H1 (cell line): ENCODE results near the gene PIAS4. TPM values are rescaled to one million over a fixed set of nuclear protein-coding genes. Genes with fewer than 3 reads are reported as not detected.

Experiments
- RAD21 ChIP-seq, 2 experiments: IDR thresholded peaks in 1 of 2; conservative IDR thresholded peaks in 1 of 2; 2 replicates each; pipeline ENCODE4 v1.6.1; 2011; ENCODE audit warnings: low read depth in 2 of 2, low read length in 2 of 2, improper control_type of control experiment in 1 of 2, inconsistent platforms in 1 of 2, mild to moderate bottlenecking in 1 of 2, moderate library complexity in 1 of 2
- SRF ChIP-seq: IDR thresholded peaks from 2 replicates; pipeline ENCODE4 v1.6.1; 2011; ENCODE audit warnings: mild to moderate bottlenecking, low read depth, low read length, moderate library complexity
- polyA plus RNA-seq, 7 experiments: library from polyadenylated mRNA; depleted of rRNA in 3 of 7; stranded (reverse) in 5 of 7; unstranded in 2 of 7; fragments of >200 nt in 5 of 7; fragments of 200-250 nt in 2 of 7; gene quantifications; 1 replicate in 5 of 7; 2 replicates in 1 of 7; 4 replicates in 1 of 7; pipeline versions ENCODE4 v1.2.1 to v1.2.3, GENCODE V29; 2011 to 2013; ENCODE audit warnings: missing spikeins in 2 of 7, mixed read lengths in 2 of 7
- total RNA-seq: library from RNA; stranded (reverse); fragmentation: NEBNext Ultra II Directional; extraction: Animal tissue kit (Norgen Biotek cat#: 25700); gene quantifications from 2 replicates; pipeline ENCODE4 v1.2.1, GENCODE V29; 2021
- TF ChIP-seq, protein P1 (sequence below): IDR thresholded peaks from 2 replicates; pipeline ENCODE4 v1.6.1; 2012; ENCODE audit warnings: inconsistent platforms

Gene PIAS4
- total and polyA plus RNA-seq, 2 of the 8 experiments (the other 6 are each of a cell fraction or from before 2014, with no cell fraction given): 30.2 to 51.4 TPM

- TF ChIP-seq RAD21 (IDR thresholded peaks at IDR 0.05 in 1 of 2, conservative IDR thresholded peaks at IDR 0.05 in 1 of 2; ENCODE audit: low read depth in 2 of 2, low read length in 2 of 2) (no peak), SRF (no peak)
- TF ChIP-seq, protein P1, sequence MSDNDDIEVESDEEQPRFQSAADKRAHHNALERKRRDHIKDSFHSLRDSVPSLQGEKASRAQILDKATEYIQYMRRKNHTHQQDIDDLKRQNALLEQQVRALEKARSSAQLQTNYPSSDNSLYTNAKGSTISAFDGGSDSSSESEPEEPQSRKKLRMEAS: no peak
Measured at GRCh38 chr19:3964256-3965194, 43.0 kb upstream of the PIAS4 start (continued).
